Inferior parietal cortex (tissue), 1 donor: ENCODE measurements around the gene FAAP100.
"Not testable (repeated sequence)": the region's sequence is repeated elsewhere in the genome, so short reads cannot be mapped to it uniquely, and the experiment has no call there.

Experiments
- DNase-seq: peaks from one replicate; pipeline ENCODE4 v3.0.0-alpha.2; 2016; ENCODE audit errors: extremely low spot score

The FAAP100 gene, protein sequence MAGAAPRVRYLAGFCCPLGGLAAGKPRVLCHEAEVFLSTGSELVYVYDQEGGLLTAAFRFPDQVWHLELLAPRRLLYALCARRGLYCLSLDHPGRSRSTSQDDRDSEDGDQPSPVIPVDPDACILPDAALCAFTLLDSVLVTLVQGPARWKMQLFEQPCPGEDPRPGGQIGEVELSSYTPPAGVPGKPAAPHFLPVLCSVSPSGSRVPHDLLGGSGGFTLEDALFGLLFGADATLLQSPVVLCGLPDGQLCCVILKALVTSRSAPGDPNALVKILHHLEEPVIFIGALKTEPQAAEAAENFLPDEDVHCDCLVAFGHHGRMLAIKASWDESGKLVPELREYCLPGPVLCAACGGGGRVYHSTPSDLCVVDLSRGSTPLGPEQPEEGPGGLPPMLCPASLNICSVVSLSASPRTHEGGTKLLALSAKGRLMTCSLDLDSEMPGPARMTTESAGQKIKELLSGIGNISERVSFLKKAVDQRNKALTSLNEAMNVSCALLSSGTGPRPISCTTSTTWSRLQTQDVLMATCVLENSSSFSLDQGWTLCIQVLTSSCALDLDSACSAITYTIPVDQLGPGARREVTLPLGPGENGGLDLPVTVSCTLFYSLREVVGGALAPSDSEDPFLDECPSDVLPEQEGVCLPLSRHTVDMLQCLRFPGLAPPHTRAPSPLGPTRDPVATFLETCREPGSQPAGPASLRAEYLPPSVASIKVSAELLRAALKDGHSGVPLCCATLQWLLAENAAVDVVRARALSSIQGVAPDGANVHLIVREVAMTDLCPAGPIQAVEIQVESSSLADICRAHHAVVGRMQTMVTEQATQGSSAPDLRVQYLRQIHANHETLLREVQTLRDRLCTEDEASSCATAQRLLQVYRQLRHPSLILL

DNA sequence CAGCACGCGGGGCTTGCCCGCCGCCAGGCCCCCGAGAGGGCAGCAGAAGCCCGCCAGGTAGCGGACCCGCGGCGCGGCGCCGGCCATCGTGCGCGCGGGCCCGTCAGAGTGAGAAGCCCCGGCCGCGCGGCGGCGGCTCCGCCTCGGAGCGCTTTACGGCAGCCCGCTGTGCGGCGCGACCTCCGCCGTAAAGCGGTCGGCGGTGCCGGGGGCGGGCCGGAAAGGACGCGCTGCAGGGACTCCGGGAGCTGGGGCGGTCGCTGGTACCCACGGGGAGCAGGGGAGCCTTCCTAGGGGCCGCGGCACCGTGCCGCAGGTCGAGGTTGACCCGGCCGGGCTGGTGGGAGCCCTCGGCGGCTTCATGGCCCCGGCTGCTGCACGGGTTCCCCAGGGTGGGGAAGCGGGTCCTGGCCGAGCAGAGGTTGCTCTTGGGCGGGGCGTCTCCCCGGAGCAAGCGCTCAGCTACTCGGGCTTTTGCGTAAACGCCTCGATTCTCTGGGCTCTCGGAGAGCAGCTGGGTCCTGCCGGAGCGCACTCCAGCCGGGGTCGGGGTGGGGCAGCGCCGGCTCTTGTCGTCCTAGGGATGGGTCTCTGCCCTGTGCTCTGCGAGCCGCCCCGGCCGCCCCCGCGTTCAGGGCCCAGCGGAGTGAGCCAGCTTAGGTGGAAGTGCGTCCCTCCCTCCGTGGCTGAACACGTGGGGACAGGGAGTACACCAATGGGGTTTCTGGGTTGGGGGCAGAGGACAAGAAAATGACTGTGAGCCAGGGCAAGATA lies at the start of gene FAAP100:
Gene FAAP100, minus strand, starts transcription at position 110 of the 774 bp plus-strand sequence. Its CDS starts 23 bp downstream, at position 87.
- DNase-seq = peak; percentile 77

DNA sequence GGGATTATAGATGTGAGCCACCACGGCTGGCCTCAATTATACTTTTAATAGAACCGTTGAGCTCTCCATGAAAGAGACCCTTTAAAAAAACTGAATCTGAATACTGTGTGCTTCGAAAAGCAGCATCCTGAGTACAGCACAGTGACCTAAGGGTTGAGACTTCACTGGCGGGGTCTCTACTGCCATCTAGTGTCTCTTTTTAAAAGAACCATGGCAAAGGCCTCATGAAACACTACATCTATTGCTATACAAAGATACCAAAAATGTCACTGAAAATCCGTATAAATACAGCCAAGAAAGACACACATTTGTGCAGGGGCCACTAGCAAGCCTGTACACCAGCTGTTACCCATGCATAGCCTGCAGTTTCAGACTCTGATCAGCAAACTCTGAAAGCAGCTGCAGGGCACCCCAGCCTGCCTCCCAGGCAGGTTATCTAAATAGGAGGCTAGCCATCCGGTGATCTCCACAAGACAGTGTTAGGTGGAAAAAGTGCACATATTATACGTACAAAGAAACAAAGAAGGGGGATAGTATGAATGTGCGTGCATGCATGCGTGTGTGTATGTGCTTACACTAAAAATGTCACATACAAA lies 49.5 kb upstream of the FAAP100 start:
- peak; percentile 78 for DNase-seq

DNA sequence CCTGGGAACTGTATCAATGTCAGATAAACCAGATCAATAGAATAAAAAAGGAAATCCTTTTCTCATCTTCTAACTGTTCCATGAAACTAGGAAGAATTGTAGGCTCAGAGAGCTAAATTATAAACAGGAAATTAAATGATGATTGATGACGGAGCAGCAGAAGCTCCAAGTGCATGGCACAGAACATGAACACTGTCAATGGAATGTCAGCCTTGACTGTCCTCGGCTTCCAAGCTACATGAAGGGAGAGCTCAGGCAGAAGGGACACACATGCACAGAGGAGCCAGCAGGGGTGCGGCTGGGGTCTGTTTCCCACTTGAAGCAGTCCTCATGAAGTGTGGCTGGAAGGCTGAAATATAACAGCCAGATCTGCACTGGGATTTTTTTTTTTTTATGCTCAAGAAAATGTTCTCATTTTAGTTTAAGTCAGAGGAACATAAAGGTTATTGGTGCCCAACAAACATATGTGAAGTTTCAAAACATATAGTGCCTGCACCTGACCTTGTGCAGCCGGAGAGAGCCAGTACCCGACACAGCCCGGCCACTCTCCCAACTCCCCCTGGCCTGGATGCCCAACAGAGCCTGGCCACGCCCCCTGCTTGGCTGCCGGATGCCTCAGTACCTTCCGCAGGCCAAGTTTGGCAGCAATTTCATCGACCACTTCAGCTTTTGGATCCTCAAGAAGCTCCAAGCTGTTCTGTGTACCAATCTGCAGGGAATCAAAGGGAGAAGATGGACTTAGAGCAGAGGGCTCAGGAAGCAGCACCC lies 47.8 kb upstream of the FAAP100 start:
- DNase-seq = no peak

DNA sequence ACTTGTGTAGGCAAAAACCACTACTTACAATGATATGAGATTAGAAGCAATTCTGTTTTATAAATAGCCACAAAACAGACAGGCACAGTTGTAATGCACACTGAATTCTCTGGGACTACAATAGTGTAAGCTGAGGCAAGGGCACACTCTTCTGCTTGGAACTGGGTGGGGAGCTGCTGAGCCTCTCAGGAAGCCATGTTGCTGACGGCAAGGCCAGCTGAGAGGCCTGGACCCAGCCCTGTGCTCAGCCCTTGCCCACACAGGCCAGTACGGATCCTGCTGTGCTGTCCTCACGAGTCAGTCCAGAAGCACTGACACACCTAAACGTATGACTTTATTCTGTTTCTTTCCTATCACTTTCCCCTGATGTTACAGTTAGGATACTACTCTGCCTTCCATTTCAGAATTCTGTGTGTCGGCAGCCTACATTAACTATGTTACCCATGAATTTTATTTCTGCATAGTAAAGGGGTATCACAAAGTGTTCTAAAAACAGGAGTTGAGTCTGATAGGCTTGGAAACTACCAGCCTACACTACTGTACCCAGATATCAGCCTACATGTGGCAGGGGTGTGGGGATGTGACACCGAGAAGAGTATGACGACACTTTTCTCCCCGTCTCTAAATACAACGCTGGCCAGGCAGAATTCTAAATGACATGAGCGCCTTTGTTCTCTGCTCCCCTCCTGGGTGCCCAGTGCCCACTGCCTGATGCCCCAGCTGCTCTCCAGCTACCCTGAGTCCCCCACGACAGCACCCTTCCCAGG lies 41.1 kb upstream of the FAAP100 start:
- no peak for DNase-seq

DNA sequence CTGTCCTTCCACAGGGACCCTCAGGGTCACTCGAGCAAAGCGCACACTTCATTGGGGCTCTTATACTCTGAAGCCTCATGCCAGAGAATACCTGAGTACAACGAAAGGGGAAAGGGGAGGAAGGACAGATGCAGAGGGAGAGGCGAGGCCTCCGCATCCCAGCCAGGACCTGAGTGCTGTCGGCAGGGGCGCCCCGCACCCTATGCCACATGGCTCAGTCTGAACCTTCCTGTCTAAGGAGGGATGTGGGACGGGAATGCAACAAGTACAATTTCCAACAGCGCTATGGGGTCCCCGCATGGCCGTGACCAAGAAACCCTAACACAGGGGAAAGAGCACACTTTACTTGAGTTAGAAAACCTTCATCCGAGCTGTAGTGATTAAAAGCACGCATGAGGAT lies 39.8 kb upstream of the FAAP100 start:
- no peak for DNase-seq

DNA sequence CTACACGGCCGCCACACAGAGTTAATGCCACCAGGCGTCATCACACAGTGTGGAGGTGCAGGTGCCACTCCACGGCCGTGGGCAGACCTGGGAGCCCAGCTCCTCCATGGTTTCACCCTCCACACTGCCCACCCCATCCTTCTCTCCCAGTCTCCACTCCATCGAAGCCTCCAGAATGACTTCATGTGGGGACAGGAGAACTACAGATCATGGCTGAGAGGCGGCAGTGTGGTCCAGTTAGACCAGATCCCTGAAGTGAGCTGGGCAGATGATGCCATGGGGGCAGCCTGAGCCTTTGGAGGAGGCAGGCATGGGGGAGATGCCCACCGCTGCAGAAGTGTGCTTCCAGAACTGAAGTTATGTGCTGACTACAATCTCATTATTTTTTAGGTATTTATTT lies 38.0 kb upstream of the FAAP100 start:
- no peak for DNase-seq

DNA sequence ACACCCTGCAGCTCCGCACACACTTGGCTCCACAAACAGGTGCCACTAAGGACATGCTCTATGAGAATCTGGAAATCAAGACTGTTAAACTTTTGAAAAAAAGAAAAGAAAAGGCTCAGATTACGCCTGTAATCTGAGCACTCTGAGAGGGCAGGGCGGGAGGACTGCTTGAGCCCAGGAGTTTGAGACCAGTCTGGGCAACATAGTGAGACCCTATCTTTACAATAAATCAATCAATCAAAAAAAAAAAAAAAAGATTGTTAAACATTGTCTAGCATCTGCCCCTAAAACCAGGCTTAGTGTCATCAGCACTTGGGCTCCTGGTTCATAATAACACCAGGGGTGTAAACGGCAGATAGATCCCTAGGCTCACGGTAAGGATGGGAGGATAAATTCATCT lies 37.5 kb upstream of the FAAP100 start:
- DNase-seq = no peak

DNA sequence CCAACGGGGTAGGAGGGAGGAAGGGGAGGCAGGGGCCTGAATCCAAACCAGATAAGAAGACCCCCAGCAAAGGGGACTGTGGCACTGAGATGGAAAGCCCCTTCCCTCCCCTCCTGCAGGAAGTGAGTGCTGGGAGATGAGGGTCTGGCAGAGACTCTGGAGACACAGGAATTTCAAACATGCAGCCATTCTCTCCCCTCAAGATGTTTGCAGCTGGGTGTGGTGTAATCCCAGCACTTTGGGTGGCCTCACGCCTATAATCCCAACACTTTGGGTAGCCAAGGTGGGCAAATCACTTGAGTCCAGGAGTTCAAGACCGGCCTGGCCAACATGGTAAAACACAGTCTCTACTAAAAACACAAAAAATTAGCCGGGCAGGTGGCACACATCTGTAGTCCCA lies 33.9 kb upstream of the FAAP100 start:
- DNase-seq = no peak

DNA sequence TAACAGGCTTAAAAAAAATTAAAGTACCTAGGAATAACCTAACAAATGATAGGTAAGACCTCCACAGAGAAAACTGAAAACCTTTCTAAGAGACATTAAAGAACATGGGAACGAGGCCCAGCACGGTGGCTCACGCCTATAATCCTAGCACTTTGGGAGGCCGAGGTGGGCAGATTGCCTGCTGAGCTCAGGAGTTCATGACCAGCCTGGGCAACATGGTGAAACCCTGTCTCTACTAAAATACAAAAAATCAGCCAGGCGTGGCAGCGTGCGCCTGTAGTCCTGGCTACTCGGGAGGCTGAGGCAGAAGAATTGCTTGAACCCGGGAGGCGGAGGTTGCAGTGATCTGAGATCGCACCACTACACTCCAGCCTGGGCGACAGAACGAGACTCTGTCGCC lies 32.6 kb upstream of the FAAP100 start:
- DNase-seq = not testable (repeated sequence)

DNA sequence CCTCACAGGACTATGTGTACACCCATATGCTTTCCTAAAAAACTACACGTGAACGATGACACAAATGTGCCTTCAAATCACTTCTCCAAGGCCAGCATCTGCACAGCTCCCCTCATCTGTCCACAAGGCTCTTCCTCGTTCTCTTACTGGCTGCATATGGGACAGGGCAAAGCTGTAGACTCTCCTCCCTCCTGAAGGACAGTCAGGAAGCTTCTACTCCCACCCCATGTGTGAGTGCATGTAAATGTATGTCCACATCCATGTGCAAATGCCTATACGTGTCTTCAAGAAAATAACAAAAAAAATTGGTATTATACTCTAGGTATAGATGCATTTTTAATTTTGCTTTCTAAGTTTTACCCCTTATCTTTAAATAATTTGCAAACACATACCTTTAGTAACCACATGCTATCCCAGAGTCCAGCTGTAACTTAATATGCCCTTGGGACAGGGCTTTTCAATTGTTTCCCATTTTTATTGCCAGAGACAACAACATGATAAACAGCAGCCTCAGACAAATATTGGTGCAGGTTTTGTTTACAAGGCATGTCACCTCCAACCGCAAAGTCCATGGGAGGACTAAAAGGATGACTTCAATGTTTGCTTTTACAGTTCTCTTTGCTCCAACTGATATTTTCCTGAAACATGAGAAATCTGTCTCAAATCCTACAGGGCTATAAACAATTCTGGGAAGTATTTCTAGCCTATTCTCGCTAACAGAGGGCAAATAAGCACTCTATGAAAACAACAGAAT lies 31.6 kb upstream of the FAAP100 start:
- DNase-seq = no peak

DNA sequence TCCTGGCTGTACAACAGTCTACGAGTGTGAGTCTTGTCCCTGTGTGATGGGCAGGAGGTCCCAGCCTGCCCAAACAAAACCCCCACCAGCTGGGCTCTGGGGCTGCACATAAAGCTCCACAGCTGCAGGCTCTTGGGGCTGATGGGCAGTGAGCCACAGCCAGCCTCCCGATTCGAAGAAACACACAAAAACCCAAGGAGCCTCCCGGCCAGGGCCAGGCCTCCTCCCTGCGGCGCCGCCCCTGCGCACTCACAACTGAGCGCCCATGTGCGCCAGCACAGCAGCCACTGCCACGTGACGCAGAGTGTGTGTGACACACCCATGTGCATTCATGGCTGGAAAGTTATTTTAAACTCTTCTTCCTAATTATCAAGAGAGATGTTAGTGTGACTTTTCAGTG lies 30.6 kb upstream of the FAAP100 start:
- DNase-seq = no peak

DNA sequence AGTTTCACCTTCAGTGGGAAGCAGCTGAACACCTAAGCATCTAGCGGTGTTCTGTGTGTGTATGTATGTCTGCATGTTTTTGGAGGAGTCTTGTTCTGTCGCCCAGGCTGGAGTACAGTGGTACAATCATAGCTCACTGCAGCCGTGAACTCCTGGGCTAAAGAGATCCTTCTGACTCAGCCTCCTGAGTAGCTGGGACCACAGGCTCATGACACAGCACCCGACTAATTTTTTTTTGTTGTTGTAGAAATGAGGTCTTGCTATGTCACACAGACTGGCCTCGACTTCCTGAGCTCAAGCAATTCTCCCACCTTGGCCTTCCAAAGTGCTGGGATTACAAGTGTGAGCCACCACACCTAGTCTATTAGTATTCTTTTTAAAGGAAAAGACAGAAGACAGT lies 30.2 kb upstream of the FAAP100 start:
- DNase-seq = no peak

DNA sequence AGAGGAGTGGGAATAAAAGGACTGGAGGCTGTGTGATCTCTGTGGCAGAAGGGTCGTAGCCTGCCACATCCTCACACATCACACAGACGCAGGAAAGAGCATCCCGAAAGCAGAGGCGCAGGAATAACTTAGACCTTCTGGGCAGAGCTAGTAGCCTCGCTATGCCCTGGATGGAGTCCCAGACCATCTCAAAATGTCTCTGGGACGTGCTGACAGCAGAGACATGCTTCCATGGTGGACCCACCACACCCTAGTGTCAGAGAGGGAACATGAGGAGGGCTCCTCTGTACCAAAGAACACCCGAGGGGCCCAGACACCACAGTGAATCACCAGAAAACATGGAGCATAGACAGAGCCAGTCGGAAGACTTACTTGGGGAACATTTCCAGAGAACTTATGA lies 29.6 kb upstream of the FAAP100 start:
- no peak for DNase-seq

DNA sequence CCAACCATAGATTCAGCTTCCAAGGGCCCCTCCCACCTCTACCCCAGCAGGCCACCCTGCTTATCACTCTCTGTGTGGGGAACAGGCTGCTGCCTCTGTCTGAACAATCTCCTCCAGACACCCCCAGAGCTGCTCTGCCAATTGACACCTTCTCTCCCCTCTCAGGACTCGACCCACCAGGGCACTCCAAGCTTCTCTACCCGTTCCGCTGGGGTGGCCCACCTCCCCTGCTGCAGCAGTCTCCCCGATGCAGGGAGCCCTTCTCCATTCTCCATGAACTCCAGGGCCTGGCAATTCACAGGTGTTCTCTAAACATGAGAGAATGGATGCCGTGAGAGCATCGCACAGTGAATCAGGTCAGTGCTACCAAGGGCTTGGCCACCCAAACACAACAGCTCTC lies 28.3 kb upstream of the FAAP100 start:
- DNase-seq = no peak

DNA sequence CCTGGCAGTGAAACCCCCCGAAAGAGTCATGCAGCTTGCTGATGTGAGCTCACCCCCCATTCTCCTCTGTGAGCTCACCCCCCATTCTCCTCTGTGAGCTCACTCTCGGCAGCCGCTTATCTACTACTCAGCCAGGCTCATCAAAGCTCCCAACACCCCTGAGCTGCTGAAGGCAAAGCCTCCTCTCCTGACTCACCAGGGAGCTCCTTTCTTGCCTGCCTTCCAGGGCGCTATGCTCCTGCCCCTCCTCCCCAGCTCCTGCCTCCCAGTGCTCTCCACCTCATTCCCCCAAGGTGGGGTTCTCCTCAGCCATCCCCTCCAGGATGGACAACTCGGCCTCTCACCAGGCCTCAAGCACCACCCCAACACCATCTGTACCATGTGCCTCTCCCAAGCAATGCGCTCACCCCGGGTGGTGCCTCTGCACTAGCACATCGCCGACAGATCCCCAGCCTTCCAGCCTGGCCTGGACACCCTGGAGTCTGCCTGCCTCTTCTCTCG lies 27.7 kb upstream of the FAAP100 start:
- no peak for DNase-seq

DNA sequence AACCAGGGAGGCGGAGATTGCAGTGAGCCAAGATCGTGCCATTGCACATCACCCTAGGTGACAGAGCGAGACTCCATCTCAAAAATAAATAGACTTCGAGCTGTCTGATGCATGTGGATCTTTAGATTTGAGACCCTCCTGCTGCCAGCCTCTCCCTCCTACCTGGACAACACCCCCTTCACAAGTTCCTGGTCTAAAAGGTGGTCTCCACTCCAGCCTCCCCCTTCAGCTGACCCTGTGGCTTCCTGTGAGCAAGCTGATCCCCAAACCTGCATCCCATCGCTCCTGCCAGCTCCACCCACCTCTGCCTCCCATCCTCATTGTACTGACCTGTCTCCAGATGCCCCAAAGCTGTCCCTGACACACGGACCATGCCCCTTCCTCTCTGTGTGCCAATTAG lies 27.1 kb upstream of the FAAP100 start:
- DNase-seq = no peak

DNA sequence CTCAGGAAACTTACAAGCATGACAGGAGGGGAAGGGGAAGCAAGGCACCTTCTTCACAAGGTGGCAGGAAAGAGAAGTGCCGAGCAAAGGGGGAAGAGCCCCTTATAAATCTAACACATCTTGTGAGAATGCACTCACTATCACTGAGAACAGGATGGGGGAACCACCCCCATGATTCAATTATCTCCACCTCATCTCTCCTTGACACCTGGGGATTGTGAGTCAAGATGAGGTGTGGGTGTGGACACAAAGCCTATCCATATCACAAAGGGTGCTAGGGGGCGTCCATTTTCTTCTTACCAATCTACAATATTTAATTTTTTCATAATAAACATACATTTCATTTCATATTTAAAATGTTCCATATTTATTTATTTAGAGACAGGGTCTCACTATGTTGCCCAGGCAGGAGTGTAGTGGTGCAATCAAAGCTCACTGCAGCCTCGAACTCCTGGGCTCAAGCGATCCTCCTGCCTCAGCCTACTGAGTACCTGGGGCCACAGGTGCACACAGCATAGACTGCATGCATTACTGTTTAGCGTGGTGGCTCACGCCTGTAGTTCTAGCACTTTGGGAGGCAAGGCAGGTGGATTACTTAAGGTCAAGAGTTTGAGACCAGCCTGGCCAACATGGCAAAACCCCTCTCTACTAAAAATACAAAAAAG lies 26.5 kb upstream of the FAAP100 start:
- DNase-seq = no peak

DNA sequence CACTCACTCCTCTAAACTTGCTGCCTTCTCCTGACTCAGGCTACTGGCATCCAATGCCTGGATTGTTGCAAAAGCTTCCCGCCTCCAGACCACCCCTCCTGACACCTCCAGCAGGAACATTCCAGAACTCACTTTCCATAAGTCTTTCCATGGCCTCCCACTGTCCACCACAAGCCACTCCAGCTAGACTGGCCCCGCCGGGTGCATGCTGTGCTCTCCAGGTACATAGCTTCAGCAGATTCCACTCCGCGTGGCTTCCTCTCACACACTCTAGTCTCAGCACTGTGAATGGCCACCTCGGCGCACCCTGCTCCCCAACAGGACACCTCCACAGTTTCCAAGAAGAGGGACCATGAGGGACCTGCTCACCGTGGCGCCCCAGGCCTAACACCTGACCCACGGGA lies 25.9 kb upstream of the FAAP100 start:
- DNase-seq = no peak
